Liver (tissue), 9 donors: ENCODE data around the gene CTBP1. TPM values are rescaled to one million over a fixed set of nuclear protein-coding genes. Genes with fewer than 3 reads are reported as not detected.

Experiments used
- DNase-seq: peaks from one replicate; pipeline ENCODE4 v3.0.0-alpha.2; 2017; ENCODE audit warnings: low spot score
- H3K27ac ChIP-seq, 2 donors: one replicate each; pipeline ENCODE4 v1.7.0; 2013; ENCODE audit warnings: inconsistent platforms in 2 of 2, low read length in 2 of 2, control low read depth in 1 of 2, low read depth in 1 of 2, mild to moderate bottlenecking in 1 of 2
- H3K27me3 ChIP-seq, 4 donors: one replicate each; pipeline versions ENCODE4 v1.6.1 to v1.7.0; 2013; ENCODE audit warnings: low read length in 3 of 4, inconsistent platforms in 1 of 4, mild to moderate bottlenecking in 1 of 4, moderate library complexity in 1 of 4; ENCODE audit not compliant: control insufficient read depth in 4 of 4, insufficient read depth in 4 of 4
- H3K36me3 ChIP-seq, 4 donors: one replicate each; pipeline versions ENCODE4 v1.6.1 to v1.7.0; 2013; ENCODE audit warnings: low read length in 3 of 4, mild to moderate bottlenecking in 3 of 4, low read depth in 1 of 4, moderate library complexity in 1 of 4; ENCODE audit not compliant: control insufficient read depth in 4 of 4, insufficient read depth in 3 of 4
- H3K4me1 ChIP-seq, 4 donors: one replicate each; pipeline versions ENCODE4 v1.6.1 to v1.7.0; 2013; ENCODE audit warnings: low read length in 3 of 4, mild to moderate bottlenecking in 3 of 4, moderate library complexity in 1 of 4; ENCODE audit not compliant: control insufficient read depth in 4 of 4, insufficient read depth in 4 of 4
- H3K4me3 ChIP-seq, 3 donors: one replicate each; pipeline versions ENCODE4 v1.6.1 to v1.7.0; 2013; ENCODE audit warnings: low read length in 3 of 3, control low read depth in 1 of 3, low read depth in 1 of 3, mild to moderate bottlenecking in 1 of 3
- H3K9ac ChIP-seq, 2 donors: one replicate each; pipeline ENCODE4 v1.7.0; 2013; ENCODE audit warnings: low read length in 2 of 2, mild to moderate bottlenecking in 2 of 2, moderate library complexity in 2 of 2, control low read depth in 1 of 2, low read depth in 1 of 2
- H3K9me3 ChIP-seq, 4 donors: one replicate each; pipeline versions ENCODE4 v1.6.1 to v1.7.0; 2013; ENCODE audit warnings: low read length in 3 of 4; ENCODE audit not compliant: control insufficient read depth in 4 of 4
- ATF3 ChIP-seq: IDR thresholded peaks from 2 replicates; pipeline ENCODE4 v1.6.1; 2016; ENCODE audit warnings: antibody characterized with exemption
- FOXA1 ChIP-seq: IDR thresholded peaks from 2 replicates; pipeline ENCODE4 v1.6.1; 2016; ENCODE audit warnings: antibody characterized with exemption
- FOXA2 ChIP-seq: IDR thresholded peaks from 2 replicates; pipeline ENCODE4 v1.6.1; 2016; ENCODE audit warnings: antibody characterized with exemption
- GABPA ChIP-seq, 2 donors: IDR thresholded peaks in 1 of 2; conservative IDR thresholded peaks in 1 of 2; 2 replicates each; pipeline ENCODE4 v1.6.1; 2016; ENCODE audit warnings: antibody characterized with exemption in 2 of 2, mild to moderate bottlenecking in 1 of 2, moderate library complexity in 1 of 2
- HNF4A ChIP-seq, 2 donors: conservative IDR thresholded peaks; 2 replicates each; pipeline ENCODE4 v1.6.1; 2016; ENCODE audit warnings: antibody characterized with exemption in 2 of 2, mild to moderate bottlenecking in 2 of 2
- HNF4G ChIP-seq: IDR thresholded peaks from 2 replicates; pipeline ENCODE4 v1.6.1; 2016; ENCODE audit warnings: antibody characterized with exemption
- JUND ChIP-seq, 2 donors: IDR thresholded peaks; 2 replicates each; pipeline ENCODE4 v1.6.1; 2016; ENCODE audit warnings: antibody characterized with exemption in 2 of 2
- MAX ChIP-seq: IDR thresholded peaks from 2 replicates; pipeline ENCODE4 v1.6.1; 2016; ENCODE audit warnings: antibody characterized with exemption
- NR2F2 ChIP-seq: IDR thresholded peaks from 2 replicates; pipeline ENCODE4 v1.6.1; 2016; ENCODE audit warnings: antibody characterized with exemption
- RAD21 ChIP-seq, 2 donors: IDR thresholded peaks; 2 replicates each; pipeline ENCODE4 v1.6.1; 2016; ENCODE audit warnings: antibody characterized with exemption in 2 of 2, mild to moderate bottlenecking in 2 of 2
- REST ChIP-seq: IDR thresholded peaks from 2 replicates; pipeline ENCODE4 v1.6.1; 2016; ENCODE audit warnings: antibody characterized with exemption, mild to moderate bottlenecking
- RXRA ChIP-seq, 2 donors: IDR thresholded peaks; 2 replicates each; pipeline ENCODE4 v1.6.1; 2017 to 2018; ENCODE audit warnings: antibody characterized with exemption in 2 of 2, mild to moderate bottlenecking in 1 of 2
- SP1 ChIP-seq: IDR thresholded peaks from 2 replicates; pipeline ENCODE4 v1.6.1; 2018; ENCODE audit warnings: antibody characterized with exemption, mild to moderate bottlenecking
- TAF1 ChIP-seq: conservative IDR thresholded peaks from 2 replicates; pipeline ENCODE4 v1.6.1; 2016; ENCODE audit warnings: antibody characterized with exemption, mild to moderate bottlenecking
- YY1 ChIP-seq: IDR thresholded peaks from 2 replicates; pipeline ENCODE4 v1.6.1; 2016; ENCODE audit warnings: antibody characterized with exemption, mild to moderate bottlenecking
- WGBS: extraction: QIAGEN DNeasy Blood & Tissue Kit; methylation state at CpG from one replicate; pipeline ENCODE4 v1.1.7; 2013; 5-methylcytosine and 5-hydroxymethylcytosine counted together
- polyA plus RNA-seq, 2 donors: library from polyadenylated mRNA; stranded (reverse) in 1 of 2; unstranded in 1 of 2; fragments of 200-250 nt in 1 of 2; fragments of >200 nt in 1 of 2; fragmentation: Nextera tagmentation in 1 of 2; extraction: Ambion mirVana in 1 of 2; gene quantifications; one replicate each; pipeline versions ENCODE4 v1.2.1 to v1.2.3, GENCODE V29; 2013 to 2015
- total RNA-seq, 2 donors: library from RNA; depleted of rRNA; stranded (reverse); fragments of >200 nt; gene quantifications; one replicate each; pipeline ENCODE4 v1.2.3, GENCODE V29; 2014
- TF ChIP-seq, protein P1 (sequence below): IDR thresholded peaks from 2 replicates; pipeline ENCODE4 v1.6.1; 2016; ENCODE audit warnings: antibody characterized with exemption
- TF ChIP-seq, protein P2 (sequence below): fragments of 150-350 bp; IDR thresholded peaks from 2 replicates; pipeline ENCODE4 v1.5.1; 2017; ENCODE audit warnings: improper control_type of control experiment, low read depth, low read length; ENCODE audit not compliant: missing input control
- donor health status: healthy.
- donor health status: healthy.
- donor health status: healthy.
- donor health status: healthy.
- donor health status: healthy.

CTBP1 gene
- total and polyA plus RNA-seq, 4 donors = 27.5 to 156 (median 79.5) TPM

DNA sequence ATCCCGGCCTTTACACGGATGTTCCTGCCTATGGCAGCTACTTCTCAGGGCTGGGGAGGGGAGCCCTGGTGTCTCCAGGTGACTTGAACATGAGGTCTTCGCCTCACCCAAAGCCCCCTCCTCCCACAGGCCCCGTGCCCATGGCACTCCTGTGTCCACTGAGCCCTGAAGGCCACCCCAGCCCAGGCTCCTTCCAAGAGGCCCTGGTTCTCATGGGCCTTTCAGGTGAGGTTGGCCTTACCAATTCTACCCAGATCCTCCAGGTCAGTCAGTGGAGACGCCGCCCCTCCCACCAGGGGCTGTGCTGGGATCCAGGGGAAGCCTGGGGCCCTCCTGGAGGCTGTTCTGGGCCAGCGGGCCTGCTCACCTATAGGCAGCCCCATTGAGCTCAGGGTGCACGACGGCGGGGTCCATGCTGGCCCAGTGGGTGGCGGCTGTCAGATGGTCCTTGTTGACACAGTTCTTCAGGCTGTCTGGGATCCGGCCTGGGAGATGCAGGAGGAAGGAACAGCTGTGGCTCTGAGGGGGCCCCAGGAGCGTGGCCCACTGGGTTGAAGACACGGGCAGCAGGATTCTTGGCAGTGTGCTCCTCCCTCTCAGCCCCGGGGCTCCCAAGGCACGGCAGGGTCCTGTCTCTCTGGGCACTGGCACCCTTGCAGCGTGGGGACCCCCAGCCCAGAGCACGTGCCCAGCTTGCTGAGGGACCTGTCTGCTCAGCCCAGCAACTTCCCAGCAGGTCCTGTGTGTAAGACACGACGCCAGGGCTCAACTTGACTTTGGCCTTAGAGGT lies 36.2 kb downstream of the CTBP1 start:
- Histone ChIP-seq H3K27me3 (no peaks in the 10 kb centered on the region), H3K4me1 (peaks cover 0 to 18% (median 7%) of the 10 kb centered on the region in 4 donors), H3K27ac (no peak overlapping the region), H3K9ac (no peak overlapping the region), H3K36me3 (peaks cover 15 to 58% (median 19%) of the 10 kb centered on the region in 4 donors), H3K4me3 (no peak overlapping the region), H3K9me3 (no peaks in the 10 kb centered on the region)
- WGBS = 95% methylated on average over 20 of the region's 20 CpGs
- TF ChIP-seq MAX = no peak
- no peak for TF ChIP-seq GABPA (IDR thresholded peaks at IDR 0.05 in 1 of 2, conservative IDR thresholded peaks at IDR 0.05 in 1 of 2)
- no peak for TF ChIP-seq REST
- no peak for TF ChIP-seq HNF4A (conservative IDR thresholded peaks at IDR 0.05)
- TF ChIP-seq FOXA2 = no peak
- no peak for TF ChIP-seq SP1
- TF ChIP-seq NR2F2 = no peak
- TF ChIP-seq ATF3 = no peak
- TF ChIP-seq JUND (IDR thresholded peaks at IDR 0.05) = no peak
- TF ChIP-seq YY1 = no peak
- no peak for TF ChIP-seq FOXA1
- DNase-seq = no peak

- 89% methylated on average over 34 of the region's 34 CpGs for WGBS
- no peaks in the 10 kb centered on the region for H3K9me3 ChIP-seq
- H3K4me1 ChIP-seq = peaks cover 0 to 17% (median 7%) of the 10 kb centered on the region in 4 donors
- H3K36me3 ChIP-seq = peaks cover 15 to 52% (median 19%) of the 10 kb centered on the region in 4 donors
- H3K27me3 ChIP-seq = no peaks in the 10 kb centered on the region
- no peak for TF ChIP-seq HNF4G
- no peak for TF ChIP-seq ATF3
- no peak for TF ChIP-seq MAX
- TF ChIP-seq FOXA1 = no peak
- TF ChIP-seq FOXA2 = no peak
- TF ChIP-seq REST = no peak
- no peak for TF ChIP-seq RXRA (IDR thresholded peaks at IDR 0.05)
- TF ChIP-seq GABPA (IDR thresholded peaks at IDR 0.05 in 1 of 2, conservative IDR thresholded peaks at IDR 0.05 in 1 of 2) = no peak
- no peak for TF ChIP-seq TAF1
- TF ChIP-seq JUND (IDR thresholded peaks at IDR 0.05) = no peak
- TF ChIP-seq, protein P1, sequence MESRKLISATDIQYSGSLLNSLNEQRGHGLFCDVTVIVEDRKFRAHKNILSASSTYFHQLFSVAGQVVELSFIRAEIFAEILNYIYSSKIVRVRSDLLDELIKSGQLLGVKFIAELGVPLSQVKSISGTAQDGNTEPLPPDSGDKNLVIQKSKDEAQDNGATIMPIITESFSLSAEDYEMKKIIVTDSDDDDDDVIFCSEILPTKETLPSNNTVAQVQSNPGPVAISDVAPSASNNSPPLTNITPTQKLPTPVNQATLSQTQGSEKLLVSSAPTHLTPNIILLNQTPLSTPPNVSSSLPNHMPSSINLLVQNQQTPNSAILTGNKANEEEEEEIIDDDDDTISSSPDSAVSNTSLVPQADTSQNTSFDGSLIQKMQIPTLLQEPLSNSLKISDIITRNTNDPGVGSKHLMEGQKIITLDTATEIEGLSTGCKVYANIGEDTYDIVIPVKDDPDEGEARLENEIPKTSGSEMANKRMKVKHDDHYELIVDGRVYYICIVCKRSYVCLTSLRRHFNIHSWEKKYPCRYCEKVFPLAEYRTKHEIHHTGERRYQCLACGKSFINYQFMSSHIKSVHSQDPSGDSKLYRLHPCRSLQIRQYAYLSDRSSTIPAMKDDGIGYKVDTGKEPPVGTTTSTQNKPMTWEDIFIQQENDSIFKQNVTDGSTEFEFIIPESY = no peak
- no peak for TF ChIP-seq SP1
- TF ChIP-seq HNF4A (conservative IDR thresholded peaks at IDR 0.05) = no peak
- TF ChIP-seq, protein P2, sequence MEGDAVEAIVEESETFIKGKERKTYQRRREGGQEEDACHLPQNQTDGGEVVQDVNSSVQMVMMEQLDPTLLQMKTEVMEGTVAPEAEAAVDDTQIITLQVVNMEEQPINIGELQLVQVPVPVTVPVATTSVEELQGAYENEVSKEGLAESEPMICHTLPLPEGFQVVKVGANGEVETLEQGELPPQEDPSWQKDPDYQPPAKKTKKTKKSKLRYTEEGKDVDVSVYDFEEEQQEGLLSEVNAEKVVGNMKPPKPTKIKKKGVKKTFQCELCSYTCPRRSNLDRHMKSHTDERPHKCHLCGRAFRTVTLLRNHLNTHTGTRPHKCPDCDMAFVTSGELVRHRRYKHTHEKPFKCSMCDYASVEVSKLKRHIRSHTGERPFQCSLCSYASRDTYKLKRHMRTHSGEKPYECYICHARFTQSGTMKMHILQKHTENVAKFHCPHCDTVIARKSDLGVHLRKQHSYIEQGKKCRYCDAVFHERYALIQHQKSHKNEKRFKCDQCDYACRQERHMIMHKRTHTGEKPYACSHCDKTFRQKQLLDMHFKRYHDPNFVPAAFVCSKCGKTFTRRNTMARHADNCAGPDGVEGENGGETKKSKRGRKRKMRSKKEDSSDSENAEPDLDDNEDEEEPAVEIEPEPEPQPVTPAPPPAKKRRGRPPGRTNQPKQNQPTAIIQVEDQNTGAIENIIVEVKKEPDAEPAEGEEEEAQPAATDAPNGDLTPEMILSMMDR = no peak
- no peak for TF ChIP-seq RAD21 (IDR thresholded peaks at IDR 0.05)
- no peak for TF ChIP-seq NR2F2
- H3K9ac ChIP-seq = no peak overlapping the region
- H3K4me3 ChIP-seq = no peak overlapping the region
- DNase-seq = no peak
- H3K27ac ChIP-seq = no peak overlapping the region
These were observed 36.9 kb downstream of the CTBP1 start for GRCh38 chr4:1211891-1212545.
